GM12872 (cell line): ENCODE data around the gene SLC26A11.

Experiments used
- TF ChIP-seq, protein P1 (sequence below): IDR thresholded peaks from 3 replicates; pipeline ENCODE4 v1.5.1; 2011; ENCODE audit warnings: low read depth, mild to moderate bottlenecking, low read length, moderate library complexity; ENCODE audit not compliant: insufficient read depth

Gene SLC26A11

DNA sequence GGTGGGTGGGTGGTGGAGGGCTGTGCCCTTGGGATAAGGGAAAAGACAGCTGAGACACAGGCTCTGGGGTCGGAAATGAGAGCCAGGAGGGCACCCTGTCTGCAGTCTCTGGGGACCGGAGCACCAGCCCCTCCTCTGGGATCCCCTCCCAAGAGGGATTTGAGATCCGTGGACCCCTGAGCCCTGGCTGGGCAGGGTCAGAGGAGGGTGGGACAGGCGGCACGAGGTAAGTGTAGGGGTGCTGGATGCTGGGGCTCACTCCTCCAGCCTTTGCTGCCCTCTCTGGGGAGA is 519 bp upstream of the SLC26A11 start:
- TF ChIP-seq, protein P1, sequence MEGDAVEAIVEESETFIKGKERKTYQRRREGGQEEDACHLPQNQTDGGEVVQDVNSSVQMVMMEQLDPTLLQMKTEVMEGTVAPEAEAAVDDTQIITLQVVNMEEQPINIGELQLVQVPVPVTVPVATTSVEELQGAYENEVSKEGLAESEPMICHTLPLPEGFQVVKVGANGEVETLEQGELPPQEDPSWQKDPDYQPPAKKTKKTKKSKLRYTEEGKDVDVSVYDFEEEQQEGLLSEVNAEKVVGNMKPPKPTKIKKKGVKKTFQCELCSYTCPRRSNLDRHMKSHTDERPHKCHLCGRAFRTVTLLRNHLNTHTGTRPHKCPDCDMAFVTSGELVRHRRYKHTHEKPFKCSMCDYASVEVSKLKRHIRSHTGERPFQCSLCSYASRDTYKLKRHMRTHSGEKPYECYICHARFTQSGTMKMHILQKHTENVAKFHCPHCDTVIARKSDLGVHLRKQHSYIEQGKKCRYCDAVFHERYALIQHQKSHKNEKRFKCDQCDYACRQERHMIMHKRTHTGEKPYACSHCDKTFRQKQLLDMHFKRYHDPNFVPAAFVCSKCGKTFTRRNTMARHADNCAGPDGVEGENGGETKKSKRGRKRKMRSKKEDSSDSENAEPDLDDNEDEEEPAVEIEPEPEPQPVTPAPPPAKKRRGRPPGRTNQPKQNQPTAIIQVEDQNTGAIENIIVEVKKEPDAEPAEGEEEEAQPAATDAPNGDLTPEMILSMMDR, result no peak

DNA sequence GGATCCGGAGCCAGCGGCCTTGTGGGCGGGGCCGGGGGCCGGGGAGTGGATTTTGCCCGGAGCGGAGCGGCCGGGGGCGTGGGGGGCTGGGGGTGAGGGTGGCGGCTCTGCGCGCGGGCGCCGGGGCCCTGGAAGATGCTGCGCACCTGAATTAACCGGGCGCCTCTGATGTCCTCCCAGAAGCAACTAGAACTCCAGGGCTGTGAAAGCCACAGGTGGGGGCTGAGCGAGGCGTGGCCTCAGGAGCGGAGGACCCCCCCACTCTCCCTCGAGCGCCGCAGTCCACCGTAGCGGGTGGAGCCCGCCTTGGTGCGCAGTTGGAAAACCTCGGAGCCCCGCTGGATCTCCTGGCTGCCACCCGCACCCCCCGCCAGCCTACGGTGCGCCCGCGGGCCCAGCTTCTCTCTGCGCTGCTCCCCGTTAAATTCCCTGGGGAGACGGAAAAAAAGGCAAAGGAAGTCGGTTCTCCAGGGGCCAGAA is 549 bp downstream of the SLC26A11 start:
- TF ChIP-seq, protein P1, result no peak

DNA sequence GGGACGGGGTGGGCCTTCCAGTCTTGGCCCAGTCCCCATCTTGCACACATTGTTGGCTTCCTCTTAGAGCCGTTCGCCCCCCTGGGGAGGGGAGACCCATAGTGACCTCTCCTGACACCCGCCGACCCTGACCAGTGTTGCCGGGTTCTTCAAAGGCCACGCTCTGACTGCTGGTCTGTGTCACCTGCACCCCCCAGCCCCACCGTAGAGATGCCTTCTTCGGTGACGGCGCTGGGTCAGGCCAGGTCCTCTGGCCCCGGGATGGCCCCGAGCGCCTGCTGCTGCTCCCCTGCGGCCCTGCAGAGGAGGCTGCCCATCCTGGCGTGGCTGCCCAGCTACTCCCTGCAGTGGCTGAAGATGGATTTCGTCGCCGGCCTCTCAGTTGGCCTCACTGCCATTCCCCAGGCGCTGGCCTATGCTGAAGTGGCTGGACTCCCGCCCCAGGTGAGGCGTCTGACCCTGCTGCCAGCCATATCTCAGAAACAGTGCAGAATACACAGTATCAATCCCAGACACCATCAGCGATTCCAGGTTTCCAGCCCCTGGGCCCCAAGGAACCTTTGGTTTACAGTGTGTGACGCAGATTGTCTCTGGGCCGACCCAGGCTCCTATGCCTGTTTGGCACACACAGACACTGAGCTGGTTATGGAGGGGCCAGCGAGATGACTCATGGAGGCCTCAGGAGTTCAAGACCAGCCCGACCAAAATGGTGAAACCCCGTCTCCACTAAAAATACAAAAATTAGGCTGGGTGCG is 1.3 kb downstream of the SLC26A11 start:
- TF ChIP-seq, protein P1, result no peak

DNA sequence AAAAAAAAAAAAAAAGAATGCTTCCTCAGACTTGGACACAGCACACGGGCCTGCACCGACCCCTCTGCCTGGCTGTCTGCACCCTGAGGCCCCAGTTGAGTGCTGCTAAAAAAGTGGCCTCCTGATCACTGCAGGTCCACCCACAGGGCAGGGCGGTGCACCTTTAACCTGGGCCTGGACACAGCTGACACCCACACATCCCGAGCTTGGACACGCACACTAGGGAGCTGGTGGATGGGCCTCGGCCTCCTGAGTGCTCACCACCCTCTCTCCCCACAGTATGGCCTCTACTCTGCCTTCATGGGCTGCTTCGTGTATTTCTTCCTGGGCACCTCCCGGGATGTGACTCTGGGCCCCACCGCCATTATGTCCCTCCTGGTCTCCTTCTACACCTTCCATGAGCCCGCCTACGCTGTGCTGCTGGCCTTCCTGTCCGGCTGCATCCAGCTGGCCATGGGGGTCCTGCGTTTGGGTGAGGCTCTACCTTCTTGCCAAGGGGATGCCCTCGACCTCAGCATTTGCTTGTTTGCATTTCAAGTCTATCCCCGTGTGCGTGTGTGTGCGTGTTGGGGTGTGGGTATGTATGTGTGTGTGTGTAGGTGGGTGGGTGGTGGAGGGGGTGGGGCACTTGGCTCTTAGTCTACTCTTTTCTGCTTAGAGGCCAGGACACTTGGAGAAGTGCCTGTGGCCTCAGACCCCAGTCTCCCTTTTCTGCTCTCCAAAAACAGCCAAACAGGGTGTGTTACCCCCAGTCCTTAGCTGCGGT is 2.3 kb downstream of the SLC26A11 start:
- TF ChIP-seq, protein P1, result no peak

DNA sequence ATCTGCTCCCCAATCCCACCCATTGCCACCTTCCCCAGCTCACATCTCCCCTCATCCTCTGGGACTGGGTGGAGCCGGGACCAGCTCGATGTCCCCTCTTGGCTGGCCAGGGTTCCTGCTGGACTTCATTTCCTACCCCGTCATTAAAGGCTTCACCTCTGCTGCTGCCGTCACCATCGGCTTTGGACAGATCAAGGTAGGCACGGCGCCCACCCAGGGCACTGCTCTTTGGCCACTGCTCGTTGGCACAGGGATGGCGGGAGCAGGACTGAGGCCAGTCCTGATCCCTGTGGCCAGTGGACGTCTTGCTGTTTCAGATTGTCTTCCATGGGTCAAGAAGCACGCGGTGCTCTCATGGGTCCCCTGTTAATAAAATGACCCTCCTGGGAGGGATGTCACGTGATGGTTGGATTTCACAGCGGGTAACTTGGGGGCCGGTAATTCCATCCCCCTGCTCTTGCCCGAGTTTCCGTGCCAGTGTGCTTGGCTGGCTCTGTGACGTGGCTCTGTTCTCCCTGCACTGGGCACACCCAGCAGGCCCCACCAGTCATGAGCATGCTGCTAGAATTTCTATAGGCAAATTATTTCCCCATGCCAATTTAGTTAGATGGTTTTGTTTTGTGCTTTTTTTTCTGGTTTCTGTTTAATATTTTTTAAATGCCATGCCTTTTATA is 3.1 kb downstream of the SLC26A11 start:
- TF ChIP-seq, protein P1, result no peak

DNA sequence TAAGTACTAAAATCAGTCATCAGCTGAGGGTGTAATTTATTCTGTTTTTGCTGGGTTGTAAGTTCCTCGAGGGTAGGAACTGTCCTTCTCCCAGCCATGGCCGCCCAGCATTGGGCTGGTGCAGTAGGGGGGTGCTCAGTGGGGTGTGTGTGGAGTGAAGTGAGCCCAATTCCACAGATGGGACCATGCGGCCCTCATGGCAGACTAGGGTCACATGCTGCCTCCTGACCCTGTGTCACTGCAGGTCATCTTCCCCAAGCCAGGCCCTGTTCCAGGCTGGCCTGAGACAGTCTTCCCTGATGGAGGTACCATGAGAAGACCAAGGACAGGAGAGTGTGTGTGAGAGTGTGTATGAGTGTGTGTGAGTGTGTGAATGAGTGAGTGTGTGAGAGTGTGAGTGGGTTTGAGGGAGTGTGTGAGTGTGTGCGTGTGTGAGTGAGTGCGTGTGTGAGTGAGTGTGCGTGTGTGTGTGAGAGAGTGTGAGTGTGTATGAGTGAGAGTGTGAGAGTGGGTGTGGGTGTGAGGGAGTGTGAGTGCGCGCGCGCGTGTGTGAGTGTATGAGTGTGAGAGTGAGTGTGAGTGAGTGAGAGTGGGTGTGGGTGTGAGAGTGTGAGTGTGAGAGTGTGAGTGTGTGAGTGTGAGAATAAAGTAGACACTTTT is 3.7 kb downstream of the SLC26A11 start:
- TF ChIP-seq, protein P1, result no peak

DNA sequence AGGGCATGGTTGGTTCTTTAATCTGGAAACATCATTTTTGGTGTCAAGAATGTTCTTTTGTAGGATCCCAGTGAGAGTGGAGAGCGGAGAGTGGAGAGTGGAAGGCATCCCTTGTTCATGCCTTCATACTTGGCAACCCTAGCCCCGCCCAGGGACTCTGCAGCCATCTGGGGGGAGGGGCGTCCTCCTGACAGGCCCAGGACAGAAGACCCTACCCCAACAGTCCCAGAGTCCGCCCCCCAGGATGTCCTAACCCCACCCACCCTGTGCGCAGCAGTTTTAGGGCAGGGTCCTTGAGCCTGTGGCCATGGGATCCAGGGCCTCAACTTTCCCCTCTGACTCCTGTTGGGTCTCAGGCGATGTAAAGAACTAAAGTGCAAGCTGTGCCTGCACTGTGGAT is 4.5 kb downstream of the SLC26A11 start:
- TF ChIP-seq, protein P1, result no peak
